CD4-positive, alpha-beta memory T cell (primary cell): ENCODE results near the gene PMEL. TPM values are rescaled to one million over a fixed set of nuclear protein-coding genes. Genes with fewer than 3 reads are reported as not detected.
"Not testable (repeated sequence)": the region's sequence is repeated elsewhere in the genome, so short reads cannot be mapped to it uniquely, and the experiment has no call there.

Experiments used
- CTCF ChIA-PET: fragments of 350-600 bp; sonication (Branson Sonifier 250); formaldehyde crosslinking; loops from one replicate; lab custom pipeline; 2021; ENCODE audit warnings: inconsistent platforms; ENCODE audit not compliant: partially characterized antibody; lab: Charles Lee
- POLR2A ChIA-PET: fragments of 350-600 bp; sonication (Branson Sonifier 250); formaldehyde crosslinking; loops from one replicate; lab custom pipeline; 2021; ENCODE audit not compliant: partially characterized antibody; lab: Charles Lee
- DNase-seq, 5 donors: peaks; one replicate each; pipeline versions ENCODE4 v3.0.0 to v3.0.0-alpha.2; 2020 to 2022; ENCODE audit warnings: mixed read lengths in 1 of 5
- H3K27ac ChIP-seq: one replicate; pipeline ENCODE4 v1.7.0; 2013; ENCODE audit warnings: low read depth, low read length
- H3K27me3 ChIP-seq: 2 replicates; pipeline ENCODE4 v1.7.0; 2013; ENCODE audit warnings: mild to moderate bottlenecking, low read length, moderate library complexity; ENCODE audit not compliant: insufficient read depth
- H3K36me3 ChIP-seq: 2 replicates; pipeline ENCODE4 v1.7.0; 2013; ENCODE audit warnings: mild to moderate bottlenecking, low read length, moderate library complexity; ENCODE audit not compliant: insufficient read depth
- H3K4me1 ChIP-seq: 2 replicates; pipeline ENCODE4 v1.7.0; 2013; ENCODE audit warnings: mild to moderate bottlenecking, low read length, moderate library complexity; ENCODE audit not compliant: insufficient read depth
- H3K4me3 ChIP-seq, 2 donors: one replicate each; pipeline ENCODE4 v1.7.0; 2013; ENCODE audit warnings: low read length in 2 of 2, mild to moderate bottlenecking in 1 of 2
- H3K9me3 ChIP-seq, 2 donors: one replicate each; pipeline ENCODE4 v1.7.0; 2013; ENCODE audit warnings: low read length in 2 of 2, control low read depth in 1 of 2; ENCODE audit not compliant: control insufficient read depth in 1 of 2
- H3K27ac Mint-ChIP-seq, 7 donors: one replicate each; pipeline ENCODE4 v1.8.0; 2020 to 2021; ENCODE audit warnings: mixed read lengths in 7 of 7, mild to moderate bottlenecking in 6 of 7, inconsistent platforms in 3 of 7, moderate library complexity in 3 of 7
- H3K27me3 Mint-ChIP-seq, 2 donors: one replicate each; pipeline ENCODE4 v1.8.0; 2020 to 2021; ENCODE audit warnings: mixed read lengths in 2 of 2
- H3K36me3 Mint-ChIP-seq, 2 donors: one replicate each; pipeline ENCODE4 v1.8.0; 2020 to 2021; ENCODE audit warnings: mixed read lengths in 2 of 2, inconsistent platforms in 1 of 2, mild to moderate bottlenecking in 1 of 2
- H3K4me1 Mint-ChIP-seq, 4 donors: one replicate each; pipeline ENCODE4 v1.8.0; 2020 to 2021; ENCODE audit warnings: mixed read lengths in 4 of 4, mild to moderate bottlenecking in 1 of 4
- H3K4me3 Mint-ChIP-seq, 8 donors: one replicate each; pipeline ENCODE4 v1.8.0; 2020 to 2021; ENCODE audit warnings: mixed read lengths in 8 of 8, mild to moderate bottlenecking in 7 of 8, moderate library complexity in 6 of 8, inconsistent platforms in 3 of 8
- H3K9me3 Mint-ChIP-seq, 8 donors: one replicate each; pipeline ENCODE4 v1.8.0; 2020 to 2021; ENCODE audit warnings: mixed read lengths in 8 of 8, mild to moderate bottlenecking in 5 of 8, inconsistent platforms in 3 of 8, moderate library complexity in 1 of 8
- intact Hi-C: fragments of 100-400 bp; cut with micrococcal nuclease; formaldehyde crosslinking; loops from one replicate; pipeline ENCODE4 v1.15.1; 2023
- polyA plus RNA-seq, 2 donors: library from polyadenylated mRNA; unstranded; fragments of 300-500 nt; fragmentation: Illumina TruSeq; gene quantifications; one replicate each; pipeline ENCODE4 v1.2.3, GENCODE V29; 2021
- total RNA-seq, 2 experiments: library from RNA; stranded (reverse); gene quantifications; one replicate each; pipeline ENCODE4 v1.2.3, GENCODE V29; 2021

Gene PMEL
- total and polyA plus RNA-seq, 4 experiments from 2014 or later: not detected

GRCh38 chr12:55996715-55997534 is 31.1 kb upstream of the PMEL start, which contains the start of gene SUOX:
SUOX (plus strand) TSS chr12:55997276; CDS start chr12:56002222, 4,946 bp downstream.
- Mint-ChIP-seq H3K4me1 (peaks cover 10 to 23% (median 12%) of the 10 kb centered on the region in 4 donors), H3K36me3 (peaks cover 21 to 24% of the 10 kb centered on the region in 2 donors), H3K27me3 (peaks cover 0 to 1% of the 10 kb centered on the region in 2 donors), H3K27ac (peak within 1 kb of the TSS in 6 of 7 donors; percentile 14 to 92 (median 62)), H3K4me3 (peak within 1 kb of the TSS in 6 of 8 donors; percentile 2 to 54 (median 46)), H3K9me3 (no peaks in the 10 kb centered on the region)
- intact Hi-C loops: loop anchor here (1.0 to 5.0 kb wide), 5 partner anchors 22 to 259 kb away; partner anchors contain the start of genes RAB5B, RPL41, RPS26 and ZC3H10
- H3K36me3 ChIP-seq: peaks cover 21% of the 10 kb centered on the region
- H3K9me3 ChIP-seq: no peaks in the 10 kb centered on the region
- CTCF ChIA-PET: interaction anchor here (1.0 to 5.7 kb wide), 32 partner anchors 7 to 272 kb away, joined by 3 to 61 read pairs (median 6); partner anchors contain the start of genes IKZF4, ORMDL2, PA2G4 and RAB5B
- peaks cover 16% of the 10 kb centered on the region for H3K4me1 ChIP-seq
- DNase-seq: peak in 1 of 5 donors; percentile 6
- peak within 1 kb of the TSS in 1 of 2 donors; percentile 18 for H3K4me3 ChIP-seq
- H3K27ac ChIP-seq: no peak within 1 kb of the TSS
- H3K27me3 ChIP-seq: no peaks in the 10 kb centered on the region
- POLR2A ChIA-PET: interaction anchor here (0.7 to 2.2 kb wide), 16 partner anchors 10 to 120 kb away, joined by 3 to 20 read pairs (median 3); partner anchors contain the start of genes IKZF4, RAB5B and RPS26

GRCh38 chr12:55996201-55996714 is 30.4 kb upstream of the PMEL start:
- peak overlapping the region in 6 of 8 donors; percentile 2 to 51 (median 40) for H3K4me3 Mint-ChIP-seq
- Histone ChIP-seq H3K4me1 (peaks cover 16% of the 10 kb centered on the region), H3K27ac (no peak overlapping the region), H3K27me3 (no peaks in the 10 kb centered on the region), H3K9me3 (no peaks in the 10 kb centered on the region), H3K4me3 (no peak overlapping the region), H3K36me3 (peaks cover 26% of the 10 kb centered on the region)
- H3K9me3 Mint-ChIP-seq: no peaks in the 10 kb centered on the region
- peaks cover 27 to 31% of the 10 kb centered on the region in 2 donors for H3K36me3 Mint-ChIP-seq
- intact Hi-C loops: loop anchor here (1.0 to 5.0 kb wide), 5 partner anchors 21 to 258 kb away; partner anchors contain the start of genes RAB5B, RPL41, RPS26 and ZC3H10
- H3K27me3 Mint-ChIP-seq: peaks cover 0 to 1% of the 10 kb centered on the region in 2 donors
- ChIA-PET POLR2A (interaction anchor here (0.6 to 2.1 kb wide), 21 partner anchors 11 to 294 kb away, joined by 3 to 20 read pairs (median 4); partner anchors contain the start of genes DNAJC14, PA2G4, RAB5B and RPS26), CTCF (interaction anchor here (0.6 to 5.7 kb wide), 42 partner anchors 11 to 320 kb away, joined by 3 to 61 read pairs (median 4); partner anchors contain the start of genes IKZF4, ORMDL2, PA2G4 and RAB5B)
- DNase-seq: peak; percentile 65 to 78 (median 74)
- peak overlapping the region in 6 of 7 donors; percentile 14 to 92 (median 62) for H3K27ac Mint-ChIP-seq
- H3K4me1 Mint-ChIP-seq: peaks cover 10 to 23% (median 12%) of the 10 kb centered on the region in 4 donors

- Mint-ChIP-seq H3K36me3 (peaks cover 36 to 40% of the 10 kb centered on the region in 2 donors), H3K4me3 (no peak overlapping the region), H3K9me3 (no peaks in the 10 kb centered on the region), H3K27ac (peak overlapping the region in 1 of 7 donors; percentile 41), H3K4me1 (peaks cover 10 to 23% (median 12%) of the 10 kb centered on the region in 4 donors), H3K27me3 (peaks cover 0 to 1% of the 10 kb centered on the region in 2 donors)
- CTCF ChIA-PET: interaction anchor here (0.6 to 5.7 kb wide), 37 partner anchors 10 to 271 kb away, joined by 3 to 61 read pairs (median 6); partner anchors contain the start of genes IKZF4, ORMDL2, PA2G4 and RAB5B
- POLR2A ChIA-PET: interaction anchor here (0.7 to 2.1 kb wide), 13 partner anchors 12 to 256 kb away, joined by 3 to 20 read pairs (median 4); partner anchors contain the start of genes DNAJC14, PA2G4 and RAB5B
- H3K27me3 ChIP-seq: no peaks in the 10 kb centered on the region
- peaks cover 16% of the 10 kb centered on the region for H3K4me1 ChIP-seq
- no peak overlapping the region for H3K27ac ChIP-seq
- H3K9me3 ChIP-seq: no peaks in the 10 kb centered on the region
- DNase-seq: no peak
- H3K4me3 ChIP-seq: no peak overlapping the region
- intact Hi-C loops: loop anchor here (5.0 kb wide), 1 partner anchor 122 kb away; the partner anchor contains the start of genes RPL41 and ZC3H10
- H3K36me3 ChIP-seq: peaks cover 35% of the 10 kb centered on the region
These were observed 29.5 kb upstream of the PMEL start for GRCh38 chr12:55995366-55995765.

- no peak for DNase-seq
- H3K4me3 Mint-ChIP-seq: no peak overlapping the region
- H3K4me1 Mint-ChIP-seq: peaks cover 7 to 21% (median 8%) of the 10 kb centered on the region in 4 donors
- Histone ChIP-seq H3K9me3 (no peaks in the 10 kb centered on the region), H3K27me3 (no peaks in the 10 kb centered on the region), H3K4me3 (no peak overlapping the region), H3K36me3 (peaks cover 44% of the 10 kb centered on the region), H3K27ac (no peak overlapping the region), H3K4me1 (peaks cover 16% of the 10 kb centered on the region)
- peaks cover 0 to 1% of the 10 kb centered on the region in 2 donors for H3K27me3 Mint-ChIP-seq
- ChIA-PET POLR2A (no interaction called here), CTCF (interaction anchor here (1.3 to 1.9 kb wide), 3 partner anchors 10 to 36 kb away, joined by 4 to 6 read pairs (median 5); no protein-coding TSS in a partner anchor)
- peak overlapping the region in 1 of 7 donors; percentile 64 for H3K27ac Mint-ChIP-seq
- H3K36me3 Mint-ChIP-seq: peaks cover 43 to 53% of the 10 kb centered on the region in 2 donors
- intact Hi-C loops: no loop called here
- H3K9me3 Mint-ChIP-seq: no peaks in the 10 kb centered on the region
These were observed 27.5 kb upstream of the PMEL start for GRCh38 chr12:55993230-55993853.

GRCh38 chr12:55991110-55991509 is 25.3 kb upstream of the PMEL start:
- Histone ChIP-seq H3K27me3 (no peaks in the 10 kb centered on the region), H3K4me1 (peaks cover 3% of the 10 kb centered on the region), H3K9me3 (no peaks in the 10 kb centered on the region), H3K27ac (no peak overlapping the region), H3K4me3 (no peak overlapping the region), H3K36me3 (peaks cover 47% of the 10 kb centered on the region)
- Mint-ChIP-seq H3K27me3 (peaks cover 0 to under 1% of the 10 kb centered on the region in 2 donors), H3K4me1 (peaks cover 2 to 7% (median 3%) of the 10 kb centered on the region in 4 donors), H3K9me3 (no peaks in the 10 kb centered on the region), H3K4me3 (no peak overlapping the region), H3K27ac (no peak overlapping the region), H3K36me3 (peaks cover 46 to 66% of the 10 kb centered on the region in 2 donors)
- ChIA-PET CTCF (interaction anchor here (1.2 to 1.8 kb wide), 4 partner anchors 8 to 252 kb away, joined by 3 to 8 read pairs (median 4); partner anchors contain the start of gene RAB5B), POLR2A (interaction anchor here (0.6 to 1.4 kb wide), 4 partner anchors 17 to 118 kb away, joined by 3 to 4 read pairs (median 4); partner anchors contain the start of gene RAB5B)
- no peak for DNase-seq
- intact Hi-C loops: no loop called here

GRCh38 chr12:55985976-55986375 is 20.1 kb upstream of the PMEL start:
- H3K4me1 ChIP-seq, H3K9me3 Mint-ChIP-seq, H3K4me3 ChIP-seq, H3K27me3 Mint-ChIP-seq, H3K27ac ChIP-seq, H3K4me1 Mint-ChIP-seq, H3K9me3 ChIP-seq, H3K27me3 ChIP-seq, DNase-seq, intact Hi-C loops, H3K4me3 Mint-ChIP-seq: not testable (repeated sequence)
- ChIA-PET CTCF (interaction anchor here (1.0 to 4.5 kb wide), 5 partner anchors 11 to 61 kb away, joined by 3 to 36 read pairs (median 6); partner anchors contain the start of gene SUOX), POLR2A (interaction anchor here (4.7 kb wide), 1 partner anchor 12 kb away, joined by 25 read pairs; the partner anchor contains the start of gene RAB5B)
- peaks cover 38% of the 10 kb centered on the region for H3K36me3 ChIP-seq
- Mint-ChIP-seq H3K36me3 (peaks cover 27 to 64% of the 10 kb centered on the region in 2 donors), H3K27ac (peak overlapping the region in 2 of 7 donors; percentile 32 to 46)
